ENCODE measurements around the gene MRPL2.

The MRPL2 gene

DNA sequence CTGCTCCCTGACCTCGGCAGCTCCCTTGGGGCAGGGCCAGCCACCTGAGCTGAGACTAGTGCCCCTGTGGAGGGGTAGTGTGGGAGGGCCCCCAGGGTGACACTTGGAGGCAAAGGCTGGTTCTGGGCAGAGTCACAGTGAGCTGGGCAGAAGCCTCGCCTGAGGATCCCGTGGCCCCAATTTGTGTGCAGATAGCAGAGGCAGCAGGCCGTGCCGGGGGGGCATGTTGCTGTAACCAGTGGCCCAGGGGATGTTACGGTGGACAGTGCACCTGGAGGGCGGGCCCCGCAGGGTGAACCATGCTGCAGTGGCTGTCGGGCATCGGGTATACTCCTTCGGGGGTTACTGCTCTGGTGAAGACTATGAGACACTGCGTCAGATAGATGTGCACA, 42.3 kb downstream of the MRPL2 start:
- no peak for DNase-seq

DNA sequence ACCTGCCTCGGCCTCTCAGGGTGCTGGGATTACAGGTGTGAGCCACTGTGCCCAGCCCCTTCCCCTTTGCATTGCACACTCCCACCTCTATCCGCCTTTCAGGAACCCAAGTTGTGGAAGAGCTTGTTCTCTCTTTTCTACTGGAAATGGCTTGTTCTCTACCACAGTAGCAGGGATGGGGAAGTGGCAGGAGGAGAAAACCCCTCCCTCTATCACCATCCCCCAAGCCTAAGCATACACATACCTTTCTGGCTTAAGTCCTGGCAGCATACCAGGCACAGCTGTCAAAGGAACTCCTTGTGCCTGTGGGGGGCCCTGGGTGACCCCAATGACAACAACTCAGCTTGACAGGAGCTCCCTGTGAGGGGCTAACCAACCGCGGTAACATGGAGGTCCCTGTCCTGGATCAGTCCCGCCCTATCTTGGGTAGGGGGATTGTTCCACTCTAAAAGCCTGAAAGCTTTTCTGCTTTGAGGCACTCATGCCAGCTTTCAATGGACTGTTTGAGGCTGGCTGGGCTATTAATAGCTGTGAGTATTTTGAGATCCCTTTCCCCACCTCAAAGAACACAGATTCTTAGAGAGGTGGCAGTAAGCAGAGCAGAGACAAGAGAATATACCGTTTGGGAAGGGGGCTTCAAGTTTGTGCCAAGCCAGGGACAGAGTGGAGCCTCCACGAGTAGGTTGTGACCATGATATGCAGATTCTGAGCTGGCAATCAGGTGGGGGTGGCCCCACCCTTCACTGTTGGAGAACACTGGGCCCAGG, 42.9 kb downstream of the MRPL2 start:
- DNase-seq: no peak

DNA sequence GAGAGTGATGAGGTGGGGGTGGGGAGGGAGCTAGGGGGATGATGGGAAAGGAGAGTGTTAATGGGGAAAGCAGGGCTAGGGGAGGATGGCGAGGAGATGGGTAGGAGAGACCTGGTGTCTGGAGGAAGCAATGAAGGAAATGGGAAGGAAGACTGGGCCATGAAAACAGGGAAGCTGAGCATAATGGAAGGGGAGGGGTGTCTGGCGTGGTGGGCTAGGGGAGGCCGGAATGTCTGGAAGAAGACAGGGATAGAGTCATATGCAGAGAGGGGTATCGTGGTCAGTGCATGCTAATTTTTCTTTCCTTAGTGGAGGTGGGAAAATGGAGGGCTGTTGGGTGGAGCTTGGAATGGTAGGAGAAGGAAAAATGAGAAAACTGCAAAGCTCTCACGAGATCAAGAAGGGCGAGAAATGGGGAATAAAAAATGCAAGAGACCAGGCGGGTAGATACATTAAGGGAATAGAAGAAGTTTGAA, 44.8 kb downstream of the MRPL2 start:
- peak; percentile 25 for DNase-seq

DNA sequence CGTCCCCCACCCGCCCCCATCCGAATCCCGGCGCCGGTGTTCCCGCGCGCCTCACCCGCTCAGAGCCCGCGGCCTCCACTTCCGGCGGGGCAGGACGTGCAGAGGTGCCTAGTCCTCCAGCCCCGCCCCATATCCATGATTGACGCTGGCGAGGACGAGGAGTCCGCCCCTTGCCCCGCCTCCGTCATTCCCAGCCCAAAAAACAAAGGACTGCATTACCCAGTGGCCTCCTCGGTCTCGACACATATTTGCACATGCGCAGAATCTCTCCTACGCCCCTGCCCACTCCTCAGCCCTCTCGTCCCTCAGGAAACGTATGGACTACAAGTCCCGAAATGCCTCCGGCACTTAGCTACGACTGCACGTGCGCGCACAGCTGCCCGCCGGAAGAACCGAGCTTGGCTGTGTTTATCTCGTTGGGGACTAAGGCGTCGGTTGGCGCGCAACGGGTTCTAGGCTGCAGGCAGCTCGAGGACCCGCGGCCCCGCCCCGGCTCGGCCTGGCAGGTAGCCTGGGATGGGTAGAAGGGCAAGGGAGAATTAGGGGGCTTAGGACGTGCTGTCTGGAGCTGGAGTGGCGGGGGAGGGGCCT, 45.3 kb downstream of the MRPL2 start, which contains the start of the genes KLHDC3 and MEA1:
TSS of gene KLHDC3 (plus strand) at position 407 of the 591 bp plus-strand sequence. CDS start 2,944 bp downstream, outside the sequence.
TSS of gene MEA1 (minus strand) at position 104 of the 591 bp plus-strand sequence. CDS start 133 bp downstream, outside the sequence.
- DNase-seq: peak; percentile 100

DNA sequence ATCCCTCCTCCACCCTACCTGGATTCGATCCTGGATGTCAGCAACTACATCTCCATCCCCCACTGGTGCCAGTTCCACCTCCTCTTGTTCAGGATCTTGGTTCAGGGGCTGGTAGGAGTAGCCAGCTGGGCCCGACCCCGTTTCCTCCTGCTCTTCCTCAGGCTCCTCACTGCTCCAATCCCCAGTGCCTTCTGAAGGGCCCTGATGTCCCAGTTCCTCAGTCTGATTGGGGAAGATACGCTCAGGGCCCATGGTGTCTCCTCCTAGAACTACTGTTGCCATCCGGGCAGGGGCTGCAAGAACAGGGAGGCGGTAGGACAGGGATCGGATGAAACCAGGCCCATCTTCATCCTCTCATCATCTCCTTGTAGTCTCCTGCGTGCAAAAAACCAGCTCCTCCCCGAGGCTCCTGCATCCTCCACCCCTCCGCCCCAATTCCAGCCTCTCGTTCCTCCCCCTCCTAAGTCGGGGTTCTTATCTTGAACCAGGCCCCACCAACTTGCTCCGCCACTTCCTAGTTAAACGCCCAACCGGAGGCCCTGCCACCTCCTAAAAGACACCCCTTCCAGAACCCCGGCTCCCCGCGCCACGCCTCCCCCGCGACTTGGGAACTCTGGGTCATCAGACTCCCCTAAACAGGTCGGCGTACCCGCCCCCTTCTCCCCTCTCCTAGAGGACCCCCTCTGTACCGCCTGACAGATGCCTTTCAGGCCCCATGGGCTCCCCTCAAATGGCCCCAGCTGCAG, 46.0 kb downstream of the MRPL2 start:
- DNase-seq: peak; percentile 15

DNA sequence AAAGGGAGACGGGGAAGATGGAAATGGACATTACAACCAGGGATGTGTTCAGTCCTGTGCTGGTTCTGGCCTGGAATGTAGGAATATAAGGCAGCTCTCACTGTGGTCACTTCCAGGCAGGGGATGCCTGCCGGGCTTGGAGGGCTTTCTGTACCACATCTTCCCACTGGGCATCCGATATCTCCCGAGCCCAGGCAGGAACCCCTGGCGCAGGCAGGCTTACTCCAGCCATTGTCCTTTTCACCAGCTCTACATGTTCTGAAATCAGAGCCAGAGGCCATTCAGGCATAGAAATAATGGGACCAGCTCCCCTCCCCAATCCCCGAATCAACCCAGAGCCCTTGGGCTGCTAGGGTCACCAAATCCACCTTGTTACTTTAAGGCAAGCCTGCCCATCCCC, 46.9 kb downstream of the MRPL2 start:
- no peak for DNase-seq

DNA sequence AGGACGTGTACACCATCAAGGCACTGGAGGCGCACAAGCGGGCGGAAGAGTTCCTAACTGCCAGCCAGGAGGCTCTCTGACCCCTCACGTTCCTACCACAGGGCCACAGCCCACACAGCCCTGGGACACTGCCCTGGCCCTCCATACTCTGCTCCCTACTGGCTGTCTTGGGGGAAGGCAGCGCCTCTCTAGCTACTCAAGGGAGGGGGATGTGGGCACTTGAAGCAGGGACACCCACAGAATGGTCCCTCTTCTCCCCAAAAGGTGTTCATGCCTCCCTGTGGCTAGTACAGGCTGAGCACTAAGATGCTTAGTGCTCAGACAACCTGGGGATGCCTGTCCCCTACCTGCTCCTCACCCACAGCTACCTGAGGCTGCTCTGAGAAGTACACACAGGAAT, 48.0 kb downstream of the MRPL2 start:
- DNase-seq: no peak

DNA sequence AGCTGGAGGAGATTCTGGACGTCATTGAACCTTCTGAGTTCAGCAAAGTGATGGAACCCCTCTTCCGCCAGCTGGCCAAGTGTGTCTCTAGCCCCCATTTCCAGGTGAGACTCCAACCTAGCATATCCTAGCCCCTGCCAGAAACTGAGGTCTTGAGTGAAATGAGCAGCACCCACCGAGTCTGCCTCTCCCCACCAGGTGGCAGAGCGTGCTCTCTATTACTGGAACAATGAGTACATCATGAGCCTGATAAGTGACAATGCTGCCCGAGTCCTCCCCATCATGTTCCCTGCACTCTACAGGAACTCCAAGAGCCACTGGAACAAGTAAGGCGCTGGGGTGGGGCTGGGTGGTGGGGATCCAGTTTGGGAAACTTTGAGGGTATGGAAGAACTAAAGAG, 50.1 kb downstream of the MRPL2 start:
- no peak for DNase-seq

DNA sequence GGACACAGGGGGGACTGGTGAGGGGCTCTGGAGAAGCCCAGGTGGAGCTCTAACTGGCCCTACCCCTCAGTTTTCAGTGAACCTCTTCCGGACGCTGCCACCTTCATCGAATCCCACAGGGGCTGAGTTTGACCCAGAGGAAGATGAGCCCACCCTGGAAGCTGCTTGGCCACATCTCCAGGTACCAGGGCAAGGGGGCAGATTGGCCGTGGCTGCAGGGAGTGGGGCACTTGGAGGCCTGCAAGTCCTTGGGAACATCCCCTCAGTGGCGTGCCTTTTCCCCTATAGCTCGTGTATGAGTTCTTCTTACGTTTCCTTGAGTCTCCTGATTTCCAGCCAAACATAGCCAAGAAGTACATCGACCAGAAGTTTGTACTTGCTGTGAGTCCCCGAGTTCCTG, 52.1 kb downstream of the MRPL2 start:
- no peak for DNase-seq

DNA sequence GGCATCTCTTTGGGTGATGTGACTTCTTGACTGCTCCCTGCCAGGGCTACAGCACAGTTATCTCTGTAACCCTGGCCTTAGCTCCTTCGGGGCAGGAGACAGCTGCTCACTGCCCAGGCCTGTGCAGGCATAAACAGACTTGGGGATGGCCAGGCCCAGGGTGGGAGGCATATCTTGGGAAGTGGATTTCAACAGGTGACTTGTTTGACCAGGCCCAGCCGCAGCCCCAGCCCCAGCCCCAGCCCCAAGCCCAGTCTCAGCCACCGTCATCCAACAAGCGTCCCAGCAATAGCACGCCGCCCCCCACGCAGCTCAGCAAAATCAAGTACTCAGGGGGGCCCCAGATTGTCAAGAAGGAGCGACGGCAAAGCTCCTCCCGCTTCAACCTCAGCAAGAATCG, 53.0 kb downstream of the MRPL2 start:
- no peak for DNase-seq

DNA sequence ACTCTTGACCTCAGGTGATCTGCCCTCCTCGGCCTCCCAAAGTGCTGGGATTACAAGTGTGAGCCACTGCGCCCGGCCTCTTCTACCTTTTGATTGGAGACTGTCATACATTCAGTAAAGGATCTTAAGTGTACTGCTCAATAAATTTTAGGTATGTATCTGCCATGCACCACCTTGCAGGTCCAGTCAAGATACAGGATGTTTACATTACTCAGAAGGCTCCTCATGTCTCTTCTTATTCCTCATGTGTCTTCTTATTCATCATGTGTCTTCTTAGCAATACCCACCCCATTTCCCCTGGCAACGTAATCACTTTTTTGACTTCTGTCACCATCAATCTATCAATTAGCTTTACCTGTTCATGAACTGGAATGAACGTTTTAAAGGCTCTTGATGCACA, 53.4 kb downstream of the MRPL2 start:
- DNase-seq: no peak

All from fibroblast of skin of right quadriceps (primary cell).